H1 (cell line): Measurements from ENCODE around the gene INSIG1. TPM values are rescaled to one million over a fixed set of nuclear protein-coding genes. Genes with fewer than 3 reads are reported as not detected.

Experiments
- CTCF ChIA-PET: fragments of 300-600 bp; sonication (Branson Sonifier 250); formaldehyde crosslinking; loops from one replicate; lab custom pipeline; 2021; ENCODE audit not compliant: partially characterized antibody; lab: Charles Lee
- POLR2A ChIA-PET: fragments of 300-600 bp; sonication (Branson Sonifier 250); formaldehyde crosslinking; loops from one replicate; lab custom pipeline; 2021; ENCODE audit warnings: inconsistent platforms; ENCODE audit not compliant: partially characterized antibody; lab: Charles Lee
- DNase-seq, 2 experiments: peaks; one replicate each; pipeline versions ENCODE4 v3.0.0 to v3.0.0-alpha.2; 2010 to 2022; ENCODE audit warnings: low spot score in 2 of 2, low read depth in 1 of 2, mixed read lengths in 1 of 2
- FAIRE-seq: peaks from 2 replicates; lab custom pipeline; 2011; peaks lifted over from hg19 to GRCh38; lab: Jason Lieb, UNC
- H2AFZ ChIP-seq: 2 replicates; pipeline ENCODE4 v1.8.1; 2012; ENCODE audit warnings: low read length, inconsistent platforms
- H2AK5ac ChIP-seq: 2 replicates; pipeline ENCODE4 v1.6.1; 2013; ENCODE audit warnings: low read depth, low read length
- H2BK120ac ChIP-seq: replicated peaks from 2 replicates; pipeline ENCODE3; 2013; ENCODE audit warnings: low read depth, low read length, inconsistent platforms
- H2BK12ac ChIP-seq: 2 replicates; pipeline ENCODE4 v1.6.1; 2013; ENCODE audit warnings: low read depth, low read length
- H2BK15ac ChIP-seq: 2 replicates; pipeline ENCODE4 v1.6.1; 2013; ENCODE audit warnings: low read length
- H2BK20ac ChIP-seq: 2 replicates; pipeline ENCODE4 v1.6.1; 2013; ENCODE audit warnings: low read length
- H2BK5ac ChIP-seq: 2 replicates; pipeline ENCODE4 v1.6.1; 2013; ENCODE audit warnings: low read depth, low read length
- H3K14ac ChIP-seq: 2 replicates; pipeline ENCODE4 v1.6.1; 2013; ENCODE audit warnings: inconsistent platforms; ENCODE audit not compliant: insufficient read length
- H3K18ac ChIP-seq: 2 replicates; pipeline ENCODE4 v1.6.1; 2013; ENCODE audit warnings: low read length; ENCODE audit errors: extremely low read depth
- H3K23ac ChIP-seq: 2 replicates; pipeline ENCODE4 v1.6.1; 2013; ENCODE audit warnings: inconsistent platforms; ENCODE audit not compliant: insufficient read length
- H3K23me2 ChIP-seq: 2 replicates; pipeline ENCODE4 v1.6.1; 2013; ENCODE audit warnings: low read depth, low read length
- H3K27ac ChIP-seq: 2 replicates; pipeline ENCODE4 v1.6.1; 2011; ENCODE audit warnings: low read depth, low read length, inconsistent platforms
- H3K27me3 ChIP-seq, 4 experiments: replicated peaks in 1 of 4; 1 replicate in 1 of 4; 2 replicates in 3 of 4; pipeline versions ENCODE4 v1.6.1 to v1.8.1; 2011 to 2013; ENCODE audit warnings: low read length in 3 of 4, mild to moderate bottlenecking in 3 of 4, inconsistent platforms in 2 of 4, mixed read lengths in 2 of 4, moderate library complexity in 1 of 4; ENCODE audit not compliant: control insufficient read depth in 3 of 4, insufficient read depth in 3 of 4; ENCODE audit errors: extremely low read depth in 1 of 4
- H3K36me3 ChIP-seq, 4 experiments: 2 replicates each; pipeline versions ENCODE4 v1.6.1 to v1.8.1; 2011 to 2013; ENCODE audit warnings: mild to moderate bottlenecking in 4 of 4, low read length in 3 of 4, moderate library complexity in 2 of 4, control low read depth in 1 of 4, inconsistent platforms in 1 of 4; ENCODE audit not compliant: insufficient read depth in 4 of 4, control insufficient read depth in 2 of 4
- H3K4ac ChIP-seq: replicated peaks from 2 replicates; pipeline ENCODE3; 2013; ENCODE audit warnings: low read length, low read depth, mixed read lengths, inconsistent platforms; ENCODE audit not compliant: insufficient read length
- H3K4me1 ChIP-seq, 4 experiments: replicated peaks in 1 of 4; 1 replicate in 1 of 4; 2 replicates in 3 of 4; pipeline versions ENCODE4 v1.6.1 to v1.8.1; 2011 to 2013; ENCODE audit warnings: low read length in 3 of 4, inconsistent platforms in 2 of 4, mixed read lengths in 1 of 4; ENCODE audit not compliant: insufficient read depth in 4 of 4, control insufficient read depth in 3 of 4
- H3K4me2 ChIP-seq, 2 experiments: 2 replicates each; pipeline versions ENCODE4 v1.6.1 to v1.8.1; 2011 to 2013; ENCODE audit warnings: low read depth in 2 of 2, low read length in 2 of 2, control low read depth in 1 of 2, inconsistent platforms in 1 of 2, mild to moderate bottlenecking in 1 of 2; ENCODE audit not compliant: insufficient read depth in 1 of 2
- H3K4me3 ChIP-seq, 4 experiments: fragments of 200-600, 300-600 bp in 1 of 4; sonication (generic), shearing (Covaris generic), sonication (Bioruptor Twin) in 1 of 4; 2 replicates each; pipeline versions ENCODE4 v1.5.1 to v1.8.1; 2011 to 2016; ENCODE audit warnings: low read length in 4 of 4, low read depth in 3 of 4, control low read depth in 2 of 4, inconsistent platforms in 2 of 4, mild to moderate bottlenecking in 2 of 4, mixed read lengths in 1 of 4, moderate library complexity in 1 of 4; ENCODE audit not compliant: insufficient read depth in 2 of 4; ENCODE audit errors: extremely low read depth in 1 of 4
- H3K56ac ChIP-seq: replicated peaks from 2 replicates; pipeline ENCODE3; 2013; ENCODE audit warnings: low read depth, mild to moderate bottlenecking, mixed read lengths, low read length, inconsistent platforms; ENCODE audit not compliant: insufficient read length
- H3K79me1 ChIP-seq: 2 replicates; pipeline ENCODE4 v1.6.1; 2013; ENCODE audit warnings: low read depth, low read length, control low read depth
- H3K79me2 ChIP-seq, 2 experiments: 2 replicates each; pipeline versions ENCODE4 v1.6.1 to v1.8.1; 2012 to 2013; ENCODE audit warnings: low read length in 2 of 2, mild to moderate bottlenecking in 2 of 2, inconsistent platforms in 1 of 2; ENCODE audit not compliant: insufficient read depth in 2 of 2, control insufficient read depth in 1 of 2
- H3K9ac ChIP-seq, 4 experiments: replicated peaks in 1 of 4; 1 replicate in 1 of 4; 2 replicates in 3 of 4; pipeline versions ENCODE4 v1.6.1 to v1.8.1; 2011 to 2013; ENCODE audit warnings: low read depth in 3 of 4, low read length in 3 of 4, control low read depth in 2 of 4, mild to moderate bottlenecking in 2 of 4, moderate library complexity in 2 of 4, inconsistent platforms in 1 of 4; ENCODE audit errors: extremely low read depth in 1 of 4
- H3K9me3 ChIP-seq, 2 experiments: 2 replicates each; pipeline versions ENCODE4 v1.6.1 to v1.8.1; 2012 to 2013; ENCODE audit warnings: mild to moderate bottlenecking in 2 of 2, moderate library complexity in 2 of 2, control low read depth in 1 of 2, inconsistent platforms in 1 of 2, low read depth in 1 of 2, low read length in 1 of 2, mixed read lengths in 1 of 2; ENCODE audit not compliant: insufficient read depth in 2 of 2
- H4K20me1 ChIP-seq, 2 experiments: replicated peaks in 1 of 2; 2 replicates each; pipeline versions ENCODE3 to v1.8.1; 2011 to 2013; ENCODE audit warnings: inconsistent platforms in 2 of 2, low read length in 2 of 2, mild to moderate bottlenecking in 1 of 2; ENCODE audit not compliant: insufficient read depth in 2 of 2, control insufficient read depth in 1 of 2
- H4K5ac ChIP-seq: 2 replicates; pipeline ENCODE4 v1.6.1; 2013; ENCODE audit warnings: low read length, low read depth, mixed read lengths, inconsistent platforms; ENCODE audit not compliant: insufficient read length
- H4K8ac ChIP-seq: 2 replicates; pipeline ENCODE4 v1.8.0; 2013; ENCODE audit warnings: mild to moderate bottlenecking, moderate library complexity, low read length, inconsistent platforms; ENCODE audit not compliant: insufficient read depth; ENCODE audit errors: extremely low read depth
- H4K91ac ChIP-seq: replicated peaks from 2 replicates; pipeline ENCODE3; 2013; ENCODE audit warnings: low read length, mixed read lengths, inconsistent platforms; ENCODE audit not compliant: insufficient read length
- ATF2 ChIP-seq: IDR thresholded peaks from 2 replicates; pipeline ENCODE4 v1.6.1; 2012; ENCODE audit warnings: low read length, inconsistent platforms
- CBX5 ChIP-seq: fragments of 300-800, 300-1000 bp; sonication (generic); IDR thresholded peaks from 2 replicates; pipeline ENCODE4 v1.7.1; 2016; ENCODE audit warnings: antibody characterized with exemption, low read length, low read depth
- CHD1 ChIP-seq: IDR thresholded peaks from 2 replicates; pipeline ENCODE4 v1.6.1; 2012; ENCODE audit warnings: low read depth, low read length, improper control_type of control experiment
- CREB1 ChIP-seq: IDR thresholded peaks from 2 replicates; pipeline ENCODE4 v1.6.1; 2012; ENCODE audit warnings: inconsistent platforms
- EP300 ChIP-seq, 2 experiments: IDR thresholded peaks; 1 replicate in 1 of 2; 2 replicates in 1 of 2; pipeline ENCODE4 v1.6.1; 2011 to 2012; ENCODE audit warnings: low read depth in 2 of 2, low read length in 2 of 2, mild to moderate bottlenecking in 2 of 2, borderline replicate concordance in 1 of 2, inconsistent platforms in 1 of 2, moderate library complexity in 1 of 2
- GTF2F1 ChIP-seq: IDR thresholded peaks from 2 replicates; pipeline ENCODE4 v1.6.1; 2012; ENCODE audit warnings: low read depth, low read length, improper control_type of control experiment, borderline replicate concordance
- JUN ChIP-seq: IDR thresholded peaks from 2 replicates; pipeline ENCODE4 v1.6.1; 2011; ENCODE audit warnings: low read depth, mild to moderate bottlenecking, improper control_type of control experiment, low read length
- POLR2AphosphoS5 ChIP-seq: IDR thresholded peaks from 2 replicates; pipeline ENCODE4 v1.6.1; 2011; ENCODE audit warnings: low read depth, low read length
- POU5F1 ChIP-seq: IDR thresholded peaks from 2 replicates; pipeline ENCODE4 v1.6.1; 2011; ENCODE audit warnings: low read depth, mild to moderate bottlenecking, low read length, moderate library complexity
- SP4 ChIP-seq: IDR thresholded peaks from 2 replicates; pipeline ENCODE4 v1.6.1; 2012; ENCODE audit warnings: low read length, inconsistent platforms
- TAF1 ChIP-seq: IDR thresholded peaks from 2 replicates; pipeline ENCODE4 v1.6.1; 2011; ENCODE audit warnings: mild to moderate bottlenecking, low read depth, low read length
- TBP ChIP-seq: IDR thresholded peaks from 2 replicates; pipeline ENCODE4 v1.6.1; 2011; ENCODE audit warnings: low read depth, low read length, improper control_type of control experiment
- WGBS, 2 experiments: shearing (Covaris generic) in 1 of 2; methylation state at CpG; one replicate each; pipeline versions ENCODE4 v1.1.6 to v1.1.7; 2013 to 2015; ENCODE audit warnings: low lambda C conversion rate in 2 of 2, mixed read lengths in 2 of 2, inconsistent platforms in 1 of 2, low coverage in 1 of 2, missing lambda C conversion rate in 1 of 2; ENCODE audit not compliant: insufficient replicate concordance in 2 of 2, insufficient coverage in 1 of 2, insufficient read length in 1 of 2; ENCODE audit errors: extremely low coverage in 1 of 2, missing lambda C conversion rate in 1 of 2; 5-methylcytosine and 5-hydroxymethylcytosine counted together
- polyA plus RNA-seq, 7 experiments: library from polyadenylated mRNA; depleted of rRNA in 3 of 7; stranded (reverse) in 5 of 7; unstranded in 2 of 7; fragments of >200 nt in 5 of 7; fragments of 200-250 nt in 2 of 7; gene quantifications; 1 replicate in 5 of 7; 2 replicates in 1 of 7; 4 replicates in 1 of 7; pipeline versions ENCODE4 v1.2.1 to v1.2.3, GENCODE V29; 2011 to 2013; ENCODE audit warnings: missing spikeins in 2 of 7, mixed read lengths in 2 of 7
- total RNA-seq: library from RNA; stranded (reverse); fragmentation: NEBNext Ultra II Directional; extraction: Animal tissue kit (Norgen Biotek cat#: 25700); gene quantifications from 2 replicates; pipeline ENCODE4 v1.2.1, GENCODE V29; 2021

The INSIG1 gene
- total and polyA plus RNA-seq, 2 of the 8 experiments (the other 6 are each of a cell fraction or from before 2014, with no cell fraction given), result 40.0 to 58.4 TPM

GRCh38 chr7:155252892-155253501 lies 44.7 kb upstream of the INSIG1 start:
- no peaks in the 10 kb centered on the region for H3K36me3 ChIP-seq
- no peak overlapping the region for H3K23ac ChIP-seq
- H4K91ac ChIP-seq, result no peak overlapping the region
- H3K9me3 ChIP-seq, result no peaks in the 10 kb centered on the region; a peak in 1 of 4 replicates
- ChIA-PET CTCF (interaction anchor here (0.7 to 1.5 kb wide), 3 partner anchors 8 to 92 kb away, joined by 3 to 4 read pairs (median 4); no protein-coding TSS in a partner anchor), POLR2A (no interaction called here)
- no peak overlapping the region for H3K18ac ChIP-seq
- H3K4ac ChIP-seq, result no peak overlapping the region
- no peak overlapping the region for H3K56ac ChIP-seq
- no peak overlapping the region for H2BK15ac ChIP-seq
- H4K8ac ChIP-seq, result no peak overlapping the region; the same call in 1 of the 2 replicates
- H3K4me2 ChIP-seq, result no peak overlapping the region
- H4K20me1 ChIP-seq, result no peaks in the 10 kb centered on the region
- H2BK120ac ChIP-seq, result no peak overlapping the region
- no peak overlapping the region for H2BK5ac ChIP-seq
- H3K9ac ChIP-seq, result no peak overlapping the region
- no peak for DNase-seq
- no peaks in the 10 kb centered on the region for H3K27me3 ChIP-seq
- no peak for FAIRE-seq
- no peak overlapping the region for H3K14ac ChIP-seq
- H2BK12ac ChIP-seq, result no peak overlapping the region
- no peak overlapping the region for H3K4me3 ChIP-seq
- no peak overlapping the region for H3K27ac ChIP-seq
- H4K5ac ChIP-seq, result no peak overlapping the region
- WGBS, 2 experiments, result 87% methylated on average over 22 of the region's 24 CpGs; no CpG with 5 or more reads in 1 of the 2 experiments
- no peaks in the 10 kb centered on the region for H3K79me1 ChIP-seq
- H3K4me1 ChIP-seq, result no peaks in the 10 kb centered on the region; a peak in 1 of 7 replicates
- no peak overlapping the region for H2AFZ ChIP-seq
- H2BK20ac ChIP-seq, result no peak overlapping the region
- no peaks in the 10 kb centered on the region for H3K79me2 ChIP-seq
- no peaks in the 10 kb centered on the region for H3K23me2 ChIP-seq
- H2AK5ac ChIP-seq, result no peak overlapping the region
- no peak for TF ChIP-seq TBP
- no peak for TF ChIP-seq CHD1
- no peak for TF ChIP-seq JUN
- TF ChIP-seq ATF2, result no peak
- no peak for TF ChIP-seq POU5F1
- no peak for TF ChIP-seq EP300 (IDR thresholded peaks at IDR 0.05; ENCODE audit: borderline replicate concordance in 1 of 2, low read depth in 2 of 2, low read length in 2 of 2)
- TF ChIP-seq CREB1, result no peak
- no peak for TF ChIP-seq POLR2AphosphoS5
- no peak for TF ChIP-seq CBX5
- TF ChIP-seq TAF1, result no peak
- no peak for TF ChIP-seq SP4
- TF ChIP-seq GTF2F1, result no peak
